GM12873 (cell line): Measurements from ENCODE around the gene PWP2.

Experiments used
- CTCF ChIP-seq: IDR thresholded peaks from 2 replicates; pipeline ENCODE4 v1.5.1; 2012; ENCODE audit warnings: low read depth, mild to moderate bottlenecking, moderate library complexity, low read length, control low read depth; ENCODE audit not compliant: insufficient read depth; ENCODE audit errors: missing control alignments

PWP2 gene

GRCh38 chr21:44090325-44090724 is 16.9 kb upstream of the PWP2 start:
- TF ChIP-seq CTCF = no peak

GRCh38 chr21:44092211-44092610 is 15.0 kb upstream of the PWP2 start:
- TF ChIP-seq CTCF = no peak

- no peak for TF ChIP-seq CTCF
These were observed 13.4 kb upstream of the PWP2 start for GRCh38 chr21:44093761-44094160.

- TF ChIP-seq CTCF = no peak
These were observed 12.4 kb upstream of the PWP2 start for GRCh38 chr21:44094832-44095231.
